ENCODE measurements around the gene GPLD1.

DNA sequence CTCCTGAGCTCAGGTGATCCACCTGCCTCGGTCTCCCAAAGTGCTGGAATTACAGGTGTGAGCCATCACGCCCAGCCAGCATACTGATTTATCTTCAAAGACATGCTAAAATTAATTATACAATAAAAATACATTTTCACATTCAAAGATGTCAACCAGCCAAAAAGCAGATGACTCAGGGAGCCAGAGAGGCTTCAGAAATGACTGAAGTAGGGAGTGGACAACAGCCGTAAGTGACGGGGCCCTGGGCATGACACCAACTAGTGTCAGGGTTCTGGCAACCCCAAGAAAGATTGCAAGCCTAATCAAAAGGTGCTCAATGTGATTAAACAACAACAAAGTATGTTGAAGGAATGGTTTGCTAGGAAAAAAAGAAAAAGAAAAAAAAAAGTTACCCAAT, 28.4 kb downstream of the GPLD1 start:
- TF ChIP-seq CTCF (IDR thresholded peaks at IDR 0.05; ENCODE audit: insufficient read depth, low read length, poor library complexity, severe bottlenecking) (no peak), EZH2phosphoT487 (conservative IDR thresholded peaks at IDR 0.05; ENCODE audit: low read length) (no peak)

All from SU-DHL-6 (cell line).